SJSA1 (cell line): Measurements from ENCODE around the gene IFNLR1. TPM values are rescaled to one million over a fixed set of nuclear protein-coding genes. Genes with fewer than 3 reads are reported as not detected.
A peak's percentile ranks its signal among the peaks of the same experiment; 100 is the strongest.

ENCODE experiments used
- DNase-seq, 2 experiments: peaks; one replicate each; pipeline ENCODE4 v3.0.0-alpha.2; 2015 to 2020; ENCODE audit warnings: low spot score in 2 of 2, low read depth in 1 of 2
- H3K27ac ChIP-seq: fragments of 250-450 bp; sonication (Bioruptor Pico); 2 replicates; pipeline ENCODE4 v1.5.1; 2020; ENCODE audit warnings: mild to moderate bottlenecking, moderate library complexity
- H3K27me3 ChIP-seq: fragments of 250-450 bp; sonication (Bioruptor Pico); replicated peaks from 2 replicates; pipeline ENCODE4 v1.5.1; 2020; ENCODE audit warnings: mild to moderate bottlenecking, moderate library complexity
- H3K36me3 ChIP-seq: fragments of 250-450 bp; sonication (Bioruptor Pico); 2 replicates; pipeline ENCODE4 v1.5.1; 2020; ENCODE audit warnings: mild to moderate bottlenecking
- H3K4me1 ChIP-seq: fragments of 250-450 bp; sonication (Bioruptor Pico); replicated peaks from 2 replicates; pipeline ENCODE4 v1.6.1; 2021; ENCODE audit warnings: mild to moderate bottlenecking
- H3K4me3 ChIP-seq: fragments of 250-450 bp; sonication (Bioruptor Pico); 2 replicates; pipeline ENCODE4 v1.5.1; 2020; ENCODE audit warnings: mild to moderate bottlenecking
- H3K9me3 ChIP-seq: fragments of 250-450 bp; sonication (Bioruptor Pico); replicated peaks from 2 replicates; pipeline ENCODE4 v1.5.1; 2020; ENCODE audit warnings: mild to moderate bottlenecking
- total RNA-seq: library from RNA; depleted of rRNA; stranded (reverse); fragments of >200 nt; shearing (Covaris generic); gene quantifications from 2 replicates; pipeline ENCODE4 v1.2.3, GENCODE V29; 2014

The IFNLR1 gene
- total RNA-seq, 1 experiment from 2014 or later, result not detected

DNA sequence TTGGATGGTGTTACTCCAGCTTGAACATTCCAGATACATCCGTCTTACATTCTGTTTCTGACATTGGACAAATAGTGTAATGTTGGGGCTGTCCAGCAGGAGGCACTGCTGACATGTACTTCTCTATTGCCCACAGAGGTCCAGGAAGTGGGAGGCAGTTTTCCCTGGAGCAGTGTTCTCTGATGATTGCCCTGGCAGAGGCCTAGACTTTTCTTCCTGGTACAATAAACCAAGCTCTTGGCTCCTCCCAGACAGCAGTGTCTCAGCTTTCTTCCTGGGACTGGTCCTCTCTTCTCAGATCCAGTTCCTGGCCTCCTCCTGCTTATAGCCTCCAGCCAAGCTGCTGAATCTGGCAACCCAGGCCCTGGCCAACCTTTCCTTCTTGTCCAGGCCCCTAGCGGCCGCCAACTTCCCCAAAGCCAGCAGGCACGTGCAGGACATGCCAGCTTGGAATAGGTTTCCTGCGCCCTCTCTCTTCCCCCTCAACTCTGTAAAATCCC is 14.9 kb upstream of the IFNLR1 start:
- no peak overlapping the region for H3K27ac ChIP-seq
- H3K4me1 ChIP-seq, result peaks cover 10% of the 10 kb centered on the region
- no peaks in the 10 kb centered on the region for H3K27me3 ChIP-seq
- no peak overlapping the region for H3K4me3 ChIP-seq
- H3K9me3 ChIP-seq, result no peaks in the 10 kb centered on the region
- peak; percentile 84 to 87 for DNase-seq
- H3K36me3 ChIP-seq, result no peaks in the 10 kb centered on the region

DNA sequence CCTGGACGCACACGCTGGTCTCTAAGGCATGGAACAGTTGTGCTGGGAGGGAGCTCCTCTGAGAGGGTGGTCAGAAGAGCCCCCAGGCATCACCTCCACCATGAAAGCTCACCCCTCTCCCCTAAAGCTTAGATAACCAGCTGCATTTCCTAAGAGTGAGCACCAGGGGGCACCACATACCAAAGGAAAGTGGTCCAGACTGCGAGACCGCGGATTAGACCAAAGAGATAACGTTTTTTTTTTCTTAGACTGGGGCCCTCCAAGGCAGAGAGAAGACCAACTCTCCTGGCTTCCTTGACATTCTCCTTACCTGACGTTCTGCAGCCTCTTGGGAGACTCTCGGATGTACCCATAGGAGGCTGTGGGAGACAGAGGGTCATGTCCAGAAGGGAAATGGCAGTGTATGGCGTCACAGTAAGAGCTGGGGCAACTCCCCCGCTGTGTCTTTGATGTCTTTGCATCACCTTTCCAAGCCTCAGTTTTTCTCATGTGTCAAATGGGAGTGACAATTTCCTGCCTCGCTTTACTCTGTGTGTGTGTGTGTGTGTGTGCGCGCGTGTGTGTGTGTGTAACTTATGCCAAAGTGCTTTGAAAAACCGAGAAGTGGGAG is 12.3 kb upstream of the IFNLR1 start:
- Histone ChIP-seq H3K27ac (no peak overlapping the region), H3K27me3 (no peaks in the 10 kb centered on the region), H3K4me1 (peaks cover 10% of the 10 kb centered on the region), H3K9me3 (no peaks in the 10 kb centered on the region), H3K4me3 (no peak overlapping the region), H3K36me3 (no peaks in the 10 kb centered on the region)
- peak; percentile 64 to 70 for DNase-seq

DNA sequence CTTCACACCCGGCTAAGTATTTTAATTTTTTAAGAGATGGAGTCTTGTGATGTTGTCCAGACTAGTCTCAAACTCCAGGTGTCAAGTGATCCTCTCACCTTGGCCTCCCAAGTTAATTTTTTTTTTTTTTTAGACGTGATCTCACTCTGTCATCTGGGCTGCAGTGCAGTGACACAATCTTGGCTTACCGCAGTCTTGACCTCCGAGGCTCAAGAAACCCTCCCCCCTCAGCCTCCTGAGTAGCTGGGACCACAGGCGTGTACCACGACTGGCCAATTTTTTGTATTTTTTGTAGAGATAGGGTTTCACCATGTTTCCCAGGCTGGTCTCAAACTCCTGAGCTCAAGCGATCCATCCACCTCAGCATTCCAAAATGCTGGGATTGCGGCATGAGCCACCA is 11.7 kb upstream of the IFNLR1 start:
- H3K9me3 ChIP-seq, result no peaks in the 10 kb centered on the region

DNA sequence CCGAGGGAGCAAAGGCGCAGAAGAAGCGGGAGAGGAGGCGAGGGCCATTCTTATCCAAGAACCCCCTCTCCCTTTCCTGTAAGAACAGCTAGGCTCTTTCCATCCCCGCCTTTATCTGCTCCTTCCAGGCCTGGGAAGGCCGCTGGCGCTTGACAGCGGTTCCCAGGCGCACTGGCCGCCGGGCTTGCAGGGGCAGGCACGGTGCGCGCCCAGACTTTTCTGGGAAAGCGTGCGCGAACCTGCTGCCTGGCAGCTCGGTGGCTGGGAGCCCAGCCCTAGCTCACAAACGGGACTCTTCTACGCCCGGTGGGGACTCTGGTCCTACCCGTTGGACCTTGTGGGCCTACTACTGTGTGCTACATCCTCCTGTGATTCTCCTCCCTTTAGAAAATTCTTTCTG is 8.8 kb upstream of the IFNLR1 start:
- no peak for DNase-seq
- Histone ChIP-seq H3K27ac (no peak overlapping the region), H3K4me3 (no peak overlapping the region), H3K9me3 (no peaks in the 10 kb centered on the region), H3K4me1 (peaks cover 12% of the 10 kb centered on the region), H3K27me3 (no peaks in the 10 kb centered on the region), H3K36me3 (no peaks in the 10 kb centered on the region)

More for the DNA sequence above, 11.7 kb upstream of the IFNLR1 start:
- Histone ChIP-seq H3K36me3 (no peaks in the 10 kb centered on the region), H3K27me3 (no peaks in the 10 kb centered on the region), H3K4me3 (no peak overlapping the region), H3K27ac (no peak overlapping the region), H3K4me1 (peaks cover 10% of the 10 kb centered on the region)
- no peak for DNase-seq

DNA sequence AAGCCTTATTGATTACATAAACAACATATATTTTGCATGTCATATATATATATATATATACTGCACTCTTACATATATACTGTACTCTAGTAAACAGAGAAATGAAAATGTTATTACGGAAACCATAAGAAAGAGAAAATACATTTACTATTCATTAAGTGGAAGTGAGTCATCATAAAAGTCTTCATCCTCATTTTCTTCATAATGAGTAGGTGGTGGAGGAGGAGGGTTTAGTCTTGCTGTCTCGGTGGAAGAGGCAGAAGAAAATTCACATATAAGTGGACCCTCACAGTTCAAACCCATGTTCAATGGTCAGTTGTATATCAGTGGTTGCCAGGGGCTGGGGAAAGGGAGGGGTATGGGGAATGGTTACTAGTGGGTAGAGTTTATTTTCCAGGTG is 8.0 kb upstream of the IFNLR1 start:
- H3K36me3 ChIP-seq, result no peaks in the 10 kb centered on the region
- no peak overlapping the region for H3K4me3 ChIP-seq
- H3K27ac ChIP-seq, result no peak overlapping the region
- no peak for DNase-seq
- H3K9me3 ChIP-seq, result no peaks in the 10 kb centered on the region
- no peaks in the 10 kb centered on the region for H3K27me3 ChIP-seq
- peaks cover 12% of the 10 kb centered on the region for H3K4me1 ChIP-seq

DNA sequence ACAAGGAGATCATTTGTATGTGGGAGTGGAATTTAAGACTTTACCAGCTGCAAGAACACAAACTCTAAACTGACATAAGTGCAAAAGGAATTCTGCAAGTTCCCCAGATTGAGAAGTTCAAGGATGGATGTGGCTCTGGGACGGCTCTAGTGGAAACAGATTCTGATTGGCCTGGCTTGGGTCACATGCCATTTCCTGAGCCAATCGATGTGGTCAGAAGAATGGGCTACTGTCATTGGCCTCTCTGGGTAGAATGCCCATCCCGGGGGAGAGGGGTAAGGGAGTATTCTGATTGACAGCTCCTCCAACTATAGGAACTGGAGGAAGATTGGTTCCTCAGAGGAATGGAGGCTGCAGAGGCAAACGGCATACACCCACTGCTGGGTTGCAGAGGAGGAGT is 6.0 kb upstream of the IFNLR1 start:
- H3K4me3 ChIP-seq, result no peak overlapping the region
- peaks cover 6% of the 10 kb centered on the region for H3K4me1 ChIP-seq
- H3K9me3 ChIP-seq, result no peaks in the 10 kb centered on the region
- H3K27me3 ChIP-seq, result no peaks in the 10 kb centered on the region
- DNase-seq, result no peak
- no peaks in the 10 kb centered on the region for H3K36me3 ChIP-seq
- no peak overlapping the region for H3K27ac ChIP-seq

DNA sequence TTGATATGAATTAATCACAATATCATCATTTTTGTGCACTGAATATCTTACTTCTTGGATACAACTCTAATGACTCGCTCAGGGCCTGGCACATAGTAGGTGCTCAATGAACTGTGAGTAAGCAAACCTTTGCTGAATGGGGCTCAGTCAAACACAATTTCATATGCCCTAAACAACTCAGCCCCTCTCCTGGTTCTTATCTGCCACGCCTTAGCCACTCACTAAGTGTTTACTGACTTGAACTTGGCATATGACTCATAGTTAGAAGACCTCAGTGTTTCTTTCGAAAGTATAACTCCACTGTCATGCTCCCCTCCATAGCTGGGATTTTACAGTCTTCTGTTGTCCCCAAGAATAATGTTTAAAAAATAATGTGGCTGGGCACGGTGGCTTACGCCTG is 4.8 kb upstream of the IFNLR1 start:
- peaks cover 9% of the 10 kb centered on the region for H3K4me1 ChIP-seq
- no peak overlapping the region for H3K4me3 ChIP-seq
- H3K9me3 ChIP-seq, result no peaks in the 10 kb centered on the region
- DNase-seq, result peak in 1 of 2 experiments; percentile 38
- no peaks in the 10 kb centered on the region for H3K36me3 ChIP-seq
- H3K27ac ChIP-seq, result 0 out of 2 replicates have a peak overlapping the region, but pooled peaks have one; percentile 6
- peaks cover 6% of the 10 kb centered on the region; the same call in 1 of the 2 replicates for H3K27me3 ChIP-seq

DNA sequence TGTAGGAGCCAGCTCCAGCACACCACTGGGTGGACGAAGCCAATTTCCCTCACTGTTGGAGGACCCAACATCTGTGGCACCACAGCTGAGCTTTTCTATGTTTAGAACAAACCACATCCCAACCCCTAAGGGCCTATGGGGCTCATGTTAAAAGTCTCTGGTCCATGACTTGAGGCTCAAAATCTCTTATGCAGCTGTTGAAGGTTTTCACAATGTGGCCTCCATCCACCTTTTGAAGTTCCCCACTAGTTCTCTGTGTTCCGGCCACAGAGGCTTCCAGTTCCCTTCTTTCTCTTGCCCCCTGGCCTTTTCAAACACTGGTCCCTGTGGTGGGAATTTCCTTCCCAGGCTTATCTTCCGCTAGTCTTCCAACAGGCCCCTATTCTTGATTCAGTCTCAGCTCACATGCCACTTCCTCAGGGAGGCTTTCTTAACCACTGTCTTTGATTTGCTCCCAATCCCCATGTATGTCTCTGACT is 3.9 kb upstream of the IFNLR1 start:
- no peak overlapping the region for H3K4me3 ChIP-seq
- H3K27ac ChIP-seq, result no peak overlapping the region
- no peaks in the 10 kb centered on the region for H3K9me3 ChIP-seq
- DNase-seq, result no peak
- no peaks in the 10 kb centered on the region for H3K36me3 ChIP-seq
- peaks cover 7% of the 10 kb centered on the region; the same call in 1 of the 2 replicates for H3K27me3 ChIP-seq
- peaks cover 9% of the 10 kb centered on the region for H3K4me1 ChIP-seq

DNA sequence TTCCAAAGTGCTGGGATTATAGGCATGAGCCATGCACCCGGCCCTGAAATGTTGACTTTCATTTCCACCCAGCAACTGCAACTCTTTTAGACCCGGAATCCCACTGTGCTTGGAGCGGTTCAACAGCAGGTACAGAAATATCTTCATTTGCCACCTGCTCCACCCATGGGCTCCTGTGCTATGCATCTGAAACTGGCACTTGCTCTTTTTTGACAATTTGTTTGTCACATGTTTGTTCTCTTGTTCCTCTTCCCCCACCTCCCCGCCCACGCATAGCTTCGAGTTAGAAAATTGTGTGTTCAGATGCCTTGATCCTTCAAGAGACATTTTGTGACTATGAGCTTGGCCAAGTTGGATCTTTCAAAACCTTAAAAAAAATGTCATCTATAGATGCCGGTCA is 2.4 kb upstream of the IFNLR1 start:
- Histone ChIP-seq H3K4me3 (no peak overlapping the region), H3K27me3 (peaks cover 7% of the 10 kb centered on the region; the same call in 1 of the 2 replicates), H3K27ac (no peak overlapping the region), H3K36me3 (no peaks in the 10 kb centered on the region), H3K9me3 (no peaks in the 10 kb centered on the region), H3K4me1 (peaks cover 9% of the 10 kb centered on the region)
- DNase-seq, result no peak

DNA sequence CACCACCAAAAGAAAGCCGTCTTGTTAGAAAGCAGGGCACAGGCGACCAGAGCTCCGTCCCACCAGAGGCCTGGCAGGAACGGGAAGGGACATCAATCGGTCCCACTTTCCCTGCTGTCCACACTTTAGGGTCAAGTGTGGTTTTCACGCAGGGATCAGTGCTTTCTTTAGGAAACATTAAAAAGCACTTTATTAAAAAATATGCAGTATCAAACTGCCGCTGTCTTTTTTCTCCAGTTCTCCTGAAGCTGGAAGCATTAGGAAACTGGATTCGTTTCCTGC is 437 bp downstream of the IFNLR1 start:
- Histone ChIP-seq H3K4me1 (peaks cover 4% of the 10 kb centered on the region), H3K36me3 (no peaks in the 10 kb centered on the region), H3K27ac (no peak overlapping the region), H3K9me3 (no peaks in the 10 kb centered on the region), H3K4me3 (peak overlapping the region; percentile 36), H3K27me3 (peaks cover 7% of the 10 kb centered on the region; the same call in 1 of the 2 replicates)
- DNase-seq, result no peak

DNA sequence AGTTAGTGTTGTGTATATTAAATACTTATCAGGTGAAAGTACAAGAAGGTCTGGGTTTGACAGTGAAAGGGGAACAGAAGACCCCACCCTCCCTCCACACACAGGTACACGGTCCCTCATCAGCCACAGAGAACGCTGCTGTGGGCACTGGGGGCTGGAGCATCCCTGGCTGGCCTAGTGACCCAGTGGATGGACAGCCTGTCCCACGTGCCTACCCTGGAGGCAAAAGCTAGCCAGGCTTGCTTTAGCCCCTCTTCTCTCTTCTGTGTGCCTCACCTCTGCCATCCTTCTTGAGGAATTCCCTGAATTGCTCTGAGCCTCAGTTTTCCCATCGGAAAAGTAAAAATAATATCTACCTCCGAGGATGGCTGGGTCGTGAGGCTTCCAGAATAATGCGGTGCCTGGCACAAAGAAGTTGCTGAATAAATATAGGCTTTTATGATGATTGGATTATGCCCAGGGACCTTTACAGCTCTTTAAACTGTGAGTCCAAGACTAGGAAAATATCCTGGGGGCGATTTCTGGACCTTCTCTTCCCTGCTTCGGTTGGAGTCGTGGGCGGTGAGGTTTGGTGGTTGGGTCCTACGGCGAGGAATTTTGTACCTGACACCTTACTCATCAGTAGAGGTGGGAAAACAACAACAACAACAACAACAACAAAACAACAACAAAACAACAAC is 918 bp downstream of the IFNLR1 start:
- Histone ChIP-seq H3K27ac (no peak overlapping the region), H3K36me3 (no peaks in the 10 kb centered on the region), H3K27me3 (peaks cover 7% of the 10 kb centered on the region; the same call in 1 of the 2 replicates), H3K9me3 (no peaks in the 10 kb centered on the region), H3K4me3 (no peak overlapping the region), H3K4me1 (peaks cover 3% of the 10 kb centered on the region; the same call in 1 of the 2 replicates)
- no peak for DNase-seq

DNA sequence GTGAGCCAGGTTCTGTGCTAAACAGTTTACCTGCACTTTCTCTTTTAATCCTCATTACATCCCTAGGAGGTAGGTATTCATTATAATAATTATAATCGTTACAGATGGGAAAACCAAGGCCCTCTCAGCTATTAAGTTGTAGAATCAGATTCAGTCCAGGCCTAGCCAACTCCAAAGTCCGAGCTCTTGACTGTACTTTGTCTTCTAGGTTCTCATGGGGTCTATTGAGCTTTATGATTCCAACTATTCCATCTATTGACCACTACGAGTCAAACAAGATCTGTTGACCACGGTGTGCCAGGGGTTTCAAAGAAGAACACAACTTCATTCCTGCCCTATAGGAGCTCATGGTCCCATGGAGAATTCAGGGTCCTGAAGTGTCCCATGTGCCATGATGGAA is 2.0 kb downstream of the IFNLR1 start:
- Histone ChIP-seq H3K4me1 (peaks cover 3% of the 10 kb centered on the region; the same call in 1 of the 2 replicates), H3K27ac (no peak overlapping the region), H3K27me3 (peaks cover 7% of the 10 kb centered on the region; the same call in 1 of the 2 replicates), H3K4me3 (no peak overlapping the region), H3K9me3 (no peaks in the 10 kb centered on the region), H3K36me3 (no peaks in the 10 kb centered on the region)
- DNase-seq, result no peak

DNA sequence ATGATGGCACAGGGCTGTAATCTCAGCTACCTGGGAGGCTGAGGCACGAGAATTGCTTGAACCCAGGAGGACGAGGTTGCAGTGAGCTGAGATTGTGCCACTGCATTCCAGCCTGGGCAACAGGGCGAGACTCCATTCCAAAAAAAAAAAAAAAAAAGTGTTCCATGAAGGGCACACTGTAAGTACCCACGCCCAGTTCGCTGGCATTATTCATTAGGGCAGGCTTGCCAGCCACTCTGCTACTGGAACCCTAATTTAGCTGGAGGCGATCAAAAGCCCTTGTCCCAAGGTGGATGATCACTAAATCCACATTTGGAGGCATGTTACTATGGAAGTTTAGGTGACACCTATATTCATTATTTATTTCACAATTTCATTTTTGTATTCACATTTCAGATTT is 5.0 kb downstream of the IFNLR1 start:
- H3K4me1 ChIP-seq, result 0 out of 2 replicates have a peak, but pooled peaks cover 3% of the 10 kb centered on the region
- DNase-seq, result no peak
- no peaks in the 10 kb centered on the region for H3K36me3 ChIP-seq
- no peaks in the 10 kb centered on the region for H3K9me3 ChIP-seq
- H3K27ac ChIP-seq, result no peak overlapping the region
- no peak overlapping the region for H3K4me3 ChIP-seq
- H3K27me3 ChIP-seq, result peaks cover 3% of the 10 kb centered on the region; the same call in 1 of the 2 replicates

DNA sequence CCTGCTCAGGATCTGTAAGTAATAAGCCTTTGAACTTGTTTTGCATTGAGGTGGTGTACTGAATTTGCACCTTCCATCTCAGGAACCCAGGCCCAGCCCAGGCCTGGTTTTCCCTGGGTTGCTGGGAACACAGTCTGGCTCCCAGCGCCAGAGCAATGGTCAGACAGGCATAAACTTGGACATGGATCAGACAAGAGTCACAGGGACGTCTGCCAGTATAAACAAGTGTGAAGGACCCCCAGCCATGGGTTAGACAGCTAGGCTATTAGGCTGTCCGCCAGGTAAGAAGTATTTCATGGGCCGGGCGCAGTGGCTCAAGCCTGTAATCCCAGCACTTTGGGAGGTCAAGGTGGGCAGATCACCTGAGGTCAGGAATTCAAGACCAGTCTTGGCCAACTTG is 5.5 kb downstream of the IFNLR1 start:
- Histone ChIP-seq H3K4me3 (no peak overlapping the region), H3K27me3 (no peaks in the 10 kb centered on the region; the same call in 1 of the 2 replicates), H3K36me3 (no peaks in the 10 kb centered on the region), H3K9me3 (no peaks in the 10 kb centered on the region), H3K4me1 (no peaks in the 10 kb centered on the region), H3K27ac (no peak overlapping the region)
- no peak for DNase-seq
